Measurements from ENCODE around the gene ADCY7. TPM values are rescaled to one million over a fixed set of nuclear protein-coding genes. Genes with fewer than 3 reads are reported as not detected.

Gene ADCY7
- total RNA-seq, 2 donors from 2014 or later, result 8.5 to 17.1 TPM

- Histone ChIP-seq H3K27me3 (no peaks in the 10 kb centered on the region), H3K4me1 (no peaks in the 10 kb centered on the region), H3K4me3 (peak overlapping the region; percentile 0 to 29), H3K27ac (peak overlapping the region; percentile 46 to 54), H3K36me3 (no peaks in the 10 kb centered on the region), H3K9me3 (no peaks in the 10 kb centered on the region)
- no peak for TF ChIP-seq CTCF (IDR thresholded peaks at IDR 0.05)
- no peak for DNase-seq (ENCODE audit: low spot score)
Measured at GRCh38 chr16:50274326-50275097, 8.2 kb downstream of the ADCY7 start.

GRCh38 chr16:50275098-50275415 is 8.7 kb downstream of the ADCY7 start:
- H3K36me3 ChIP-seq, result no peaks in the 10 kb centered on the region
- no peaks in the 10 kb centered on the region for H3K4me1 ChIP-seq
- DNase-seq (ENCODE audit: low spot score), result no peak
- H3K27me3 ChIP-seq, result no peaks in the 10 kb centered on the region
- TF ChIP-seq CTCF (IDR thresholded peaks at IDR 0.05), result no peak
- no peaks in the 10 kb centered on the region for H3K9me3 ChIP-seq
- peak overlapping the region in 1 of 2 donors; percentile 29 for H3K4me3 ChIP-seq
- peak overlapping the region; percentile 46 to 54 for H3K27ac ChIP-seq

GRCh38 chr16:50275428-50276325 is 9.3 kb downstream of the ADCY7 start:
- no peak for DNase-seq (ENCODE audit: low spot score)
- no peaks in the 10 kb centered on the region for H3K36me3 ChIP-seq
- no peaks in the 10 kb centered on the region for H3K27me3 ChIP-seq
- TF ChIP-seq CTCF (IDR thresholded peaks at IDR 0.05), result no peak
- no peaks in the 10 kb centered on the region for H3K4me1 ChIP-seq
- no peaks in the 10 kb centered on the region for H3K9me3 ChIP-seq
- no peak overlapping the region for H3K4me3 ChIP-seq
- H3K27ac ChIP-seq, result no peak overlapping the region

GRCh38 chr16:50276326-50276640 is 9.9 kb downstream of the ADCY7 start:
- TF ChIP-seq CTCF (IDR thresholded peaks at IDR 0.05), result no peak
- Histone ChIP-seq H3K4me3 (no peak overlapping the region), H3K27me3 (no peaks in the 10 kb centered on the region), H3K4me1 (no peaks in the 10 kb centered on the region), H3K36me3 (no peaks in the 10 kb centered on the region), H3K27ac (peak overlapping the region in 1 of 2 donors; percentile 10), H3K9me3 (no peaks in the 10 kb centered on the region)
- no peak for DNase-seq (ENCODE audit: low spot score)

GRCh38 chr16:50276801-50277555 is 10.6 kb downstream of the ADCY7 start:
- H3K4me3 ChIP-seq, result no peak overlapping the region
- peaks cover 0 to 5% of the 10 kb centered on the region in 2 donors for H3K4me1 ChIP-seq
- no peaks in the 10 kb centered on the region for H3K9me3 ChIP-seq
- no peak for TF ChIP-seq CTCF (IDR thresholded peaks at IDR 0.05)
- peak overlapping the region in 1 of 2 donors; percentile 10 for H3K27ac ChIP-seq
- H3K36me3 ChIP-seq, result no peaks in the 10 kb centered on the region
- H3K27me3 ChIP-seq, result no peaks in the 10 kb centered on the region
- DNase-seq (ENCODE audit: low spot score), result no peak
